ENCODE data around the gene ANO2.
A peak's percentile ranks its signal among the peaks of the same experiment; 100 is the strongest.
"Not testable (repeated sequence)": the region's sequence is repeated elsewhere in the genome, so short reads cannot be mapped to it uniquely, and the experiment has no call there.

ANO2 gene

DNA sequence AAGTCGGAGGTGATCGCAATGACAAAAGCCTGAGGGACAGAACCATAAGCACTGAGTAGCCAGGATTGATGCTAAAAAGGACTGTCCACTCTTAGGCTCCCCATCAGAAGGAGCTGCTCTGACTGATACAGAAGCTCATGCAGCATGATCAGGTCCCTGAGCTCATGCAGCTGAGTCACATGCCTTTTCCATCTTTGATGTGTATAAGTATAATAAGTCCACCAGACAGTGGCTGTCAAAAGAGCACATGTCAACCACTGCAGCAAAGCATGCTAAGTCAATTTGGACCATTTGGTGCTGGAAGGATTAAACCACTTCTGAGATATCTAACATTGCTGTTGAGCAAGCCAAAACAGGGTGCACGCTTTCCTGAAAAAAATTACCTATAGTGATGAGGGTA, 369.1 kb downstream of the ANO2 start:
- no peak for DNase-seq

DNA sequence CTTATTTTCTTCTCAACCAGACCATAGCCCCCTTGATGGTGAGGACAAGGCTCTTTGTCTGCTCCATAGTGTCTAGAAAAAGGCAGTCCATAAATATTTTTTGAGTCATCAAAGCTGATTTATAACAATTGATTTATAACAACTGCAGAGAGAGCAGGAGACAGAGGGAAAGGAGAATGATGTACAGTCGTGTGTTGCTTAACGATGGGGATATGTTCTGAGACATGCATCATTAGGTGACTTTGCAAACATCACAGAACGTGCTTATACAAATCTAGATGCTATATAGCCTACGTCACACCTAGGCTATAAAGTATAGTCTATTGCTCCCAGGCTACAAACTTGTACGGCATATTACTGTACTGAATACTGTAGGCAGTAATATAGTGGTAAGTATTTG, 369.8 kb downstream of the ANO2 start:
- no peak for DNase-seq

DNA sequence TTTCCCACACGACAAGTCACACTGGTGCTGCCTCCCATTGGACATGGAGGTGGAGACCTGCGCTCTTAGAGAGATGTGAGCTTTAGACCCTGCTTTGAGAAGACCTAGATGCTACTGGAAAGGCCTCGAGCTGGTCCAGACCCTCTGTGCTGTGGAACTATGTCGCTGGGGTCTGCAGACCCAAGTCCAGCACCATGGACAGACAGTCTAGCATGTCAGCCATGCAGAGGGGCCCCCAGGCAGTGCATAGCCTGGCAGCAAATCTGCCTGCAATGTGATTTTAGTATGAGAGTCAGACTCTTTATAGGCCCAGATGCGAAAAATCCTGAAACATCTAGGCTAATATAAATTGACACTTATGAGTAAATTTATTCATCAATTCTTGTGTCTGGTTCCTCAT, 371.7 kb downstream of the ANO2 start:
- no peak for DNase-seq

DNA sequence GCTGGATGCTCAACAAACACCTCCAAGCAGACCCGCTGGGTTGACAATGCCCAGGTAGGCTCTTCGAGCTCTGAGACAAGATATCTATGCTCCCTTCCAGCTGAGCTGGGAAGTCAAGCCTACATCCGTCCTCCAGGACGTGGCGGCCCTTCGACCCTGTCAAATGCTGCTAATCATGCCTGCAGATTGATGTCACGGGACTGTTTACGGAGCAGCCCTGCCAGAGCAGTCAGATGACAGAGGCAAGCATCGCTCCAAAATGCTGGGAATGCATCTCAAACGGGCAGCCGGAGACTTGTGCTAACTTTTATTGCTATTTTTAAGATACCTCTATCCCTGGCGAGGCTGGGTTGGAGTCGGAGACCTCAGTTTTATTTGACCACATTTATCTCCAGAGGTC, 373.9 kb downstream of the ANO2 start:
- DNase-seq: no peak

DNA sequence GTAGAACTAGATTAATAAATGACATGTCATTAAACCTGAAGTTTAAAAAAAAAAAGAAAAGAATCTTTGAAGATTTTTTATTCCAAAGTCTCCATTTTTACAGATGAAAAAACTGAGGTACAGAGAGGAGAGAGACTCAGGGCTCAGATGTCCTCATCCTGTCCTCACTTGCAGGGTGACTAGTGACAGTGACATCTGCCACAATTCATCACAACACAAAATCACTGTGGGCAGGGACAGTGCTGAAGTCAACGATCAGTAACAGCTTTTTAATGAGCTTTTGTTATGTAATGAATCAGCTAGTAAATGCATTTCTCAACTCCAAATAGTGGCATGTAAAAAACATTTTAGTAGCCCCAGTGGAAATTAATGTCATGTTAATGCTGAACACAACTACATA, 374.6 kb downstream of the ANO2 start:
- no peak for DNase-seq

DNA sequence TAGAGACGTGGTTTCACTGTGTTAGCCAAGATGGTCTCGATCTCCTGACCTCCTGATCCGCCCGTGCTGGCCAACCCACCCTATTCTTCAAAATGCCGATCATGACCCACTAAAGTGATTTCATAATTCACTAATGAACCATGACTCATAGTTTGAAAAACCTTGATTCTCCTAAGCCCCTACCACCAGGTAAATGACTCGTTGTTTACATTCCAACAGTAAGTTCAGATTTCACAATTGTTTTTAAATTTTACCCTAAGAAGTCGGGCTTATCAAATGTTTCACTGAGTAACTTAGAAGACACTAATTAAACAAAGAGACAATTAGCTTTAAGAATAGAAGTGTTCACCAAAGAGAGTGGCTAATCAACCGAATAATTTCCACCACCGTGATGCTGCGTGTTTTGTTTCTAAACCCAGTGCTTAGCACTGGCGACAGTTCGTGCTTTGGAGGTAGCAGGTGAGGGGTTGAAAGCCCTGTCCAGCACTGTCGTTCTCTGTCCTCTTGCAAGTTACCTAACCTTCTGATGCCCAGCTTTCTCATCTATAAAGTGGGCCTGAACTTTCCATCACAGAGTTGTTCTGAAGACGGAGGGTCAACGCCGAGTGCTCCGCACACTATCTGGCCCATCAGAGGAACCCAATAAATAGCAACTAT, 376.6 kb downstream of the ANO2 start:
- DNase-seq: no peak

DNA sequence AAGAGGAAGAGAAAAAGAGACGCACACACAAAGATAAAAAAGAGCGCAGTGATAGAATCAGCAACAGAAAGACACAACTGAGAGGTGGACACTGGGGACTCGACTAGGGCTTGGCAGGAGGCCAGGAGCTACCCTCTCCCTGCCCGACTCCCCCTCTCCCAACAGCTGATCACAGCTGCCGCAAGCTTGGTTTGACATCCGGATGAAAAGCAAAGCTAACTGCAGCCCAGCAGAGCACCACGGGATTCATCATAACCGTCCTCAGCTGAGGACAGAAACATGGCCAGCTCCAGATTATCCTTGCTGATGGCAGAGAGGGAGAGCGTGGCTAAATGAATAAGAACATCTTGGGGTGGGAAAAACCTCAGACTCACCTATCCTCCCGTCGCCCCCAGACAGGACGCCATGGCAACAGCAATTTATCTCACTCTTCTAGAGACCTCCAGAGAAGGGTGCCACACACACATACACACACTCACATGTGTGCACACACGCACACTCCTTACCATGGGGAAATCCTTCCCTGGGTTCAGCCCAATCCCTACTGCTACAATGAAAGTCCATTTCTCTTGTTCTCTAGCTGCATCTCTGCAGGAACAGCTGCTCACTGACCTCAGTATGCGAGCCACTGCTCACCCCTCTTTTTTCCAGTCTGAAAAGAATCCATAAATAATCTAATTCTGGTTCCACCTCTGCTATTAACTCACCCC, 377.9 kb downstream of the ANO2 start:
- peak in 1 of 14 donors; percentile 1 for DNase-seq

DNA sequence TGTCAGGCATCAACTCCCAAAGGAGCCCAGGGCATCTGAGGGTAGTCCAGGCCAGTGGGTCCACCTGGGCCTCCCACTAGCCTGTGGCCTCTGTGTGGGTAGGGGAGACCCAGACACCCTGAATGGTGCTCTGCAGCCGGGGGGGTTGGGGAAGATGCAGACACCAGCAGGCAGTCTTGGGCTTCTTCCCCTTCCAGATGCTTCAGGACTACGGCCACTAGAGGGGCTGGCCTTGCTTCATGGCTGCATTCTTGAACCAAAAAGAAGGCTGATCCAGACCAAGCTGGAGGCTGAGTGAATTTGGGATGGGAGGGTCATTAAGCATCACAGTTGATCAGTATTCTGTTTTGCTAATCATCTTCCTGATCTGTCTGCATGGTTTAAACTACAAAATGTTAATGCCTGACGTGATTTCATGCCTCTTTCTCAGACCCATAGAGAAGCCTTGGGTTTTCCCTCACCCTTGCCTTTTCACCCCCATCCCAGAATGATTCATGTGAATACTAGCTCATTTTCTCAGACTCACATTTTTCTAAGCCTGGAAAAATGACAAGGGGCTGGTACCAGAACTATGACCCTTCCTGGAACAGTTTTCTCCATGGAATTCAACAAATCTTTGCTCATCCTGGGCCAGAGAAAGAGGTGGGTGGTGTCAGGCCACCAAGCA, 379.0 kb downstream of the ANO2 start:
- DNase-seq: no peak

DNA sequence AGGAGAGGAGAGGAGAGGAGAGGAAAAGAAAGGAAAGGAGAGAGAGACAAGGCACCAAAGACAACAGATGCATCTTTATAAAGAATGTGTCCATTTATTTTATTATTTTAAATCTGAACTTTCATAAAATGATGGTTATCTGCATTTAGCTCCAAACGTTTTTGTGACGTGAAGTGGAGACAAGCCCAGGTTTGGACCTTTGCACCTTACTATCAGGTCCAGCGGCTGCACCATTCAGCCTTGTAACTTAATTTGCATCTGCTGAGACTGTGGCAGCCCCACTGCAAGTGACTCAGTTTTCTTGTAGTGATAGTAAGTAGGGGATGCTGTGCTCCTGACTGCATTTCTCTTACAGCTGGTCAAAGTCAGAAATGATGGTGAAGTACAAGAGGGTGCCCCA, 382.5 kb downstream of the ANO2 start:
- no peak for DNase-seq

DNA sequence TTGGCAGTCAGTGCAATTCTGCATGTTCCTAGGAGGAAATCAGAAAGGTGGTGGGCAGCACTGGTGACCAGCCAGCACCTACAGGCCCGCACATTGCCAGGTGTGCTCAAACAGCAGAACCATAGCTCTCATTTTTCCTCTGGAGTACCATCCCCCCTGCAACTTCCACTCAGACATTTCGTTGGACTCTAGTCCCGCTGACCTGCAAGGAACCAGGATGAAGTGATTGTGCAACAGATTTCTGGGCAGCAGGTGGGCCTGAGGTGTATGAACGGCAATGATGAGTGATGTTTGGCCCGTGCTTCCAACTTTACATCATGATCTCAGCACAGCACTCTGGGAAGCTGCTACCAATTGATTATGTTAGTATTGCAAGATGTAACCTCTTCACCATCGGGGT, 383.2 kb downstream of the ANO2 start:
- no peak for DNase-seq

DNA sequence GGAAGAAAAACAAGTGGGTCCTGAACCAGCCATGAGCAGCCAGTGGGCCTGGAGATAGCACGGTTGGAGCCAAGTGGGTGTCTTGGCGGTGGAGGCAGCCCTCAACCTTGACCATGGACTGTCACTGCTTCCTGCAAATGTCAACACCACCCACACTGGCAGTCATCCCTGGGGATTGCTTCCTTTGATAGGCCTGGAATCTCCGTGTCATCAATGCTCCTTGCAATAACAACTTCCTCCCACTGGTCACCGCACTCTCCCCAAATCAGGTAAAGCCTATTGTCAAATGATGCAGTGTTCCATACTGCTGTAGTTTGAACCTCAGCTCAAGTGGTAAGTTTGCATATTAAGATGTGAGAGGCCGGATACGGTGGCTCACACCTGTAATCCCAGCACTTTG, 384.0 kb downstream of the ANO2 start:
- no peak for DNase-seq

DNA sequence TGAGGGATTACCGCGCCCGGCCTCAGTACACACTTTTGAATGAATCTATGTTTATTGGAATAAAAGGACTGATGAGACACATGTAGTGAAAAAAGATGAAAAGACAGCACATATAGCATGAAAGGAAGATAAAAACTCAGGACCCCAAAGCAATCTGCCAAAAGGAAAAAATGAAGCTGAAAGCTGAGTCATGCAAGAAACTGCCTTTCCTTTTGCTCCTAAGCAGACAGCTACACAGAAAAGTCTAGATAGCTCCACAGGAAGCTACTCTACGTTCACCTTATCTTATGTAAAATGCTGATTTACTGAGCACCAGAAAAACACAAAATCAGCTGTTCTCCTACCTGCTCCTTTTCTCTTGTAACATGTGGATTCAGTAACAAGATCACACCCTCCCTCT, 384.8 kb downstream of the ANO2 start:
- no peak for DNase-seq

DNA sequence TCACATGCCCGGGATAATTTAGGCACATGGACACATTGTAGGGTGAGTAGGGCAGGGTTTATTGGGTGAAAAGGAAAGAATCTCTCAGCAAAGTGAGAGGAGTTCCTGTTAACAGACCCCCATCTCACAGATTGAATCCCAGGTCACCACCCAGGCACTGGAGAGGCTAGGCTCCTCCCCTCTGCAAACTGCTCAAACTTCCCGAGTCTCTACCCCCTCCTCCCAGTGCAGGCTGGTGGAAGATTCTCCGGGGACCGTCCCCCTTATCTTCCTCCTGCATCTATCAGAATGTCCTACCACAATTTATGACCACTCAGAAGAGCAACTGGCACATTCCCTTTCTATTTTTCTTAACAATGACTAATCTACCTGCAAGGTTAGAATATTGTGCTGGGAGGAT, 387.2 kb downstream of the ANO2 start:
- DNase-seq: no peak

DNA sequence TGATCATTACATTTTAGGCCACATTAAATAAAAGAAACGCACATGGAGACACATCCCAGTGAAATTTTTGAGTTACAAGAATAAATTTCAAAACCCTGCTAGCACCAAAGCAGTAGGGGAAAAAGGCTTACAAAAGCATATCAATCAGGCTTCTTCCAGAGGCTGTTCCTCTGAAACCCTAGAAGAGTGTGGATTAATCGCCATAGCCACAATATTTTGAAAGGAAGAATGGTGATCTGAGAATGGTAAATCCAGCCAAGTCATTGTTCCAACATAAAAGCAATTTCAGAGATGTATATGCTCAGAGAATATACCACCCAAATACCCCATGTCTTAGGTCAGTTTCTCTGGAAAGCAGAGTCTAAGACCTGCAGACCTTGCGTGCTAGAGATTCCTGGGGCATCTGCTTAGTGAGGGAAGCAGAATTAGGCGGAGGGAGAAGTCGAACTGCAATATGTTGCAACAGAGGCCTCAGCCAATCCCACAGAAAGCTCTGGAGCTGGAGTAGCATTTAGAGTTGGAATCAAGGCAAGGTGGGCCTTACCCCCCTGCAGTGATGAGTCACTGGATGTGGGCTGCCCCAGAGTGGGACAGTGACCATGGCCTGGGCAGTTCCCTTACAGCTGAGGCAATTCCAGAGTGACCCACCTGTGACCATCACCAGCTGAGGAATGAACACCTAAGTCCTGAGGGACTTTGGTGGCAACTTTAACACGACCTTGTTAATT, 387.9 kb downstream of the ANO2 start:
- DNase-seq: no peak

DNA sequence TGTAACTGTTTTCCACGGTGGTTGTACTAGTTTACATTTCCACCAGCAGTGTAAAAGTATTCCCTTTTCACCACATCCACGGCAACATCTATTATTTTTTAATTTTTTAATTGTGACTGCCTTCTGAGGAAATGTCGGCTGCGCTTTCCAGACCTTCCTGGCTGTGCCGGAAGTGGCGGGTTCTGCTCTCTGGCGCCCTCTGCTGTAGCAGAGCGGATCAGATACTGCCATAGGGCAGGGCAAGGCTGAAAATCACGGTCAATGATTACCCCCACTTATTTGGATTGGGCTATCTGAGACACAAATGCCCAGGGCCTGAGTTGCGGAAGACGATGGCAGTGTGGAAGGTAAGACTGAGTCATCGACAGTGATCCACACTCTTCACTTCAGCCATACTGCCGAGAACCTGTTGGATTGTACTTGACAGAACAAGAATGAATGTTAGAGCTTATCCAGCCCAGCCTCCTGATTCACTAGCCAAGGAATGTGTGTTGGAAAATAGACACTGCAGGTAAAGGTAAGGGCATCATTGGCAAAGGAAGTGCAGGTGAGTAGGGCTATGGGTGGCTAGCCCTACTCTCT, 388.9 kb downstream of the ANO2 start:
- no peak for DNase-seq

DNA sequence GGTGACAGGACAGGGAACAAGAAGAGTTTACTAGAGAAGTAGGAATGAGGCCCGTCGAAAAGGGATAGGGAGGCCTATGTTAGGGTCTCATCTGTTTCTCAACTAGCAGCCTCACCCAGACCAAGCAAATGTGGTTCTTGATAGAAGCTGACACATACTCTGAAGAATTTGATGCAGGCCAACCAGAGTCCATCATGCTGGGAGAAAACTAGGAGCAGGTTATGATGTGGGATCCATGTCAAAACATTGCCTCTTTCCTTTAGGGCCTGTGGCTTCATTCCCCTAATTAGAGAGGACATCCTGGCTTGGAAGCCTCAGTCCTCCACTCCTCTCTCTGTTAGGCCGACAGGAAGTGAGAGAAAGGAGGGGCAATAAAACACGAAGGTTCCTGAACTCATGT, 390.3 kb downstream of the ANO2 start:
- DNase-seq: no peak

DNA sequence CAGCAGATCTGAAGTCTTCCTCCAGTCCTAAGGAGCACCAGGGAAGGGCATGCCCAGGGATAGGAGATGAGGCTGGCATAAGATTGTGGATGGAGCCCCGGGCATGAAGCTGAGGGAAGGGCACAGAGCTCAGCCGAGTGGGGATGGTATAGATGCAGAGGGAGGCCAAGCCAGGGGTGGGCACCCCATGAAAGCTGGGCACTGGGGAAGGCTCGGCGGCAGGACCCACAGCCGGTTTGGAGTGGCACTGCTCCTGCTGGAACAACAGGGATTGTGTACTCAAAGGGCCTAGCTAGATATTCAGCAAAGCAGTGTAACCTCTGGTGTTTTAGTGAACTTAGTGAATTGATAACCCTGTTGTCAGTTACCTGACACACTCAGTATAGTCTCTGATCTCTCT, 396.0 kb downstream of the ANO2 start:
- DNase-seq: no peak

DNA sequence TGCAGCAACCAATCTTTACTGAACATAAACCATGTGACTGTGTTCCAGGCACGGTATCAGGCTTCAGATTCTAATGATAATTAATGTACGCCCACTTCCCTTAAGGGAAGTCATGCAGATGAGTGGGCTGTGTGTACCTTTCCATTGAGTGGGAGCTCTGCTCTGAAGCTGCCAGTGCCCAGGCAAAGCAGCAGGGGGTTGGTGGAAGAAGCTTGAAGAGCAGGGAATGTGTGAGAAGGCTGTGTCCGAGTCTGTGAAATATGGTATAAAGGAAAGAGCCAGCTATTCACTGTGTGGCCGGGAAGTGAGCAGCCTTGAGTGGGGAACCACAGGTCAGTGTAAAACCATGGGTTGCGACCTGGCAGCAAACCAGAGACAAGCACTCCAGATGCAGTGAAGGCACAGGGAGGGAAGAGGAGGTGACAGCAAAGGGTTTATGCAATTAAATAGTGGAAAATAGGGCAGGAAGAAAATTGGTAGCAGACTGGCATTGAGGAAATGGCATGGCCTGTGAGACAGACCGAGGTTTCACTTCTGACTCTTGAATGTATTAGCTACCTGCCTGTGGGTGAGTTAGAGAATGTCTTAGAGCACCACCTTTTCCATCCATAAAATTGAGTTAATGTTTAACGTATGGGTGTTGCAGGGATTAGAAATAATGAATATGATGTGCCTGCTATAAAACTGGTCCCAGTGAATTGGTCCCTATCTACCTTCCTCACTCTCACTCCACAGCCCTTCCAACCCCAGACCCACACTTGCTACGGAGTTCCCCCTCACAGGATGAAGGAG, 396.7 kb downstream of the ANO2 start:
- DNase-seq: no peak

DNA sequence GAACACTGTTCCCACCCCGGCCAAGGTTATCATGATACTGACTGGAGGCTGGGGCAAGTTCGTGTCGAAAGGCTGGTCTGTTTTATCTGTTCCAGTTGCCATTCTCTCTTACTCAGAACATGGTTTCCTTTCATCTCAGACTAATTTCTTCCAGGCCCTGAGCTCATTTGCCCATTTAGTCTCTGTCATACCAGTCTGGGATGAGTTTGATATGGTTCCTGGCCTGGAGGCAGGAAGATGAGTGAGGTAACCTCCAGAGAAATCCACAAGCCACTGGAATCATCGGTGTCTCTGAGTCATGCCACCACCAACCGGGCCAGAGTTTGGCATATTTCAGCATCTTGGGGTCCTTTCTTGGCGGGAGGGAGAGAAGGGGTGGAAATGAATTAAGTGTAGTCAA, 398.4 kb downstream of the ANO2 start:
- DNase-seq: no peak

DNA sequence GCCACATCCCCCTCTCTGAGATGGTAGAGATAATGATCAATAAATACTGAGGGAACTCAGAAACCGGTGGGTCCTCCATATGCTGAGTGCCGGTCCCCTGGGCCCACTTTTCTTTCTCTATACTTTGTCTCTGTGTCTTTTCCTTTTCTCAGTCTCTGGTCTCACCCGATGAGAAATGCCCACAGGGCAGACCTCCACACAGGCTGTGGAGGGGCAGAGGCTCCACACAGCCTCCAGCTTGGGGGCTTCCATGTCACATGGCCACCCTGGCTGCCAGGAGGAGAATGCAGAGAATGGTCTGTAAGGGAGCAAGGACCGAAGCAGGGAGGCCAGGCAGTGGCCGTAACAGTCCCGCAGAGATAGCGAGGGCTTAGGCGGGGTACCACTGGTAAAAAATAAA, 407.3 kb downstream of the ANO2 start:
- DNase-seq: no peak

DNA sequence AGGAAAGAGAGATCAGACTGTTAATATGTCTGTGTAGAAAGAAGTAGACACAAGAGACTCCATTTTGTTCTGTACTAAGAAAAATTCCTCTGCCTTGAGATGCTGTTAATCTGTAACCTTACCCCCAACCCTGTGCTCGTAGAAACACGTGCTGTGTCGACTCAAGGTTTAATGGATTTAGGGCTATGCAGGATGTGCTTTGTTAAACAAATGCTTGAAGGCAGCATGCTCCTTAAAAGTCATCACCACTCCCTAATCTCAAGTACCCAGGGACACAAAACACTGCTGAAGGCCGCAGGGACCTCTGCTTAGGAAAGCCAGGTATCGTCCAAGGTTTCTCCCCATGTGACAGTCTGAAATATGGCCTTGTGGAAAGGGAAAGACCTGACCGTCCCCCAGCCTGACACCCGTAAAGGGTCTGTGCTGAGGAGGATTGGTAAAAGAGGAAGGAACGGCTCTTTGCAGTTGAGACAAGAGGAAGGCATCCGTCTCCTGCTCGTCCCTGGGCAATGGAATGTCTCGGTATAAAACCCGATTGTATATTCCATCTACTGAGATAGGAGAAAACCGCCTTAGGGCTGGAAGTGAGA, 407.9 kb downstream of the ANO2 start:
- not testable (repeated sequence) for DNase-seq

DNA sequence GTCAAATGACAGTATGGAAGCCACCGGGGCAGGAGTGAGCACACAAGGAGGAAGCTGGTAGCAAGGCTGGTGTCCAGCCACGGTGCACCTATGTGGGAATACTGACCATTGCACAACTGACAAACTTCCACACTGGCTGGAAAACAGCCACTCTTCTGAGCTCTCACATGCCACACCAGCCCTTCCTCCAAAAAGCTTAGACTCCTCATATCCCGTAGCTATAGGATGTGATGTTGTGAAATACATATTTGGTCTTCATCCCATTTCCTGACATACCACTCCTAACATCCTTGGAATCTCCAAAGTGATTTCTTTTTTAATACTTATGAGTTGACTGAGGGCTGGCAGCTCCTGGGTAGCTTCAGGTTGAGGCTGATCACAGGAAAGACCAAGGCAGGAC, 409.5 kb downstream of the ANO2 start:
- DNase-seq: no peak

Data from C1 segment of cervical spinal cord (tissue), 14 donors.